K562 (cell line): ENCODE measurements around the gene XPO1. TPM values are rescaled to one million over a fixed set of nuclear protein-coding genes. Genes with fewer than 3 reads are reported as not detected.

Experiments used
- ATF7 ChIP-seq: fragments of 450-650 bp; IDR thresholded peaks from 2 replicates; pipeline ENCODE4 v1.7.1; 2014; ENCODE audit warnings: mild to moderate bottlenecking, moderate library complexity
- C11orf30 ChIP-seq: fragments of 450-650 bp; IDR thresholded peaks from 2 replicates; pipeline ENCODE4 v1.6.1; 2016; ENCODE audit warnings: low read depth, mild to moderate bottlenecking
- DNMT1 ChIP-seq: fragments of 450-650 bp; IDR thresholded peaks from 2 replicates; pipeline ENCODE4 v1.6.1; 2016; ENCODE audit warnings: antibody characterized with exemption, mild to moderate bottlenecking
- FOXK2 ChIP-seq, 2 experiments: fragments of 450-650 bp; IDR thresholded peaks in 1 of 2; conservative IDR thresholded peaks in 1 of 2; 2 replicates each; pipeline ENCODE4 v1.6.1; 2016; ENCODE audit warnings: low read depth in 2 of 2, mild to moderate bottlenecking in 1 of 2
- KAT8 ChIP-seq: fragments of 450-650 bp; IDR thresholded peaks from 2 replicates; pipeline ENCODE4 v1.6.1; 2016; ENCODE audit warnings: low read depth, mild to moderate bottlenecking
- LARP7 ChIP-seq: fragments of 450-650 bp; IDR thresholded peaks from 2 replicates; pipeline ENCODE4 v1.6.1; 2016
- NBN ChIP-seq: fragments of 450-650 bp; IDR thresholded peaks from 2 replicates; pipeline ENCODE4 v1.6.1; 2016; ENCODE audit warnings: low read depth, mild to moderate bottlenecking
- NR2C1 ChIP-seq, 2 experiments: fragments of 450-650 bp; IDR thresholded peaks; 2 replicates each; pipeline ENCODE4 v1.6.1; 2017; ENCODE audit warnings: mild to moderate bottlenecking in 2 of 2, antibody characterized with exemption in 1 of 2, inconsistent platforms in 1 of 2, missing compliant biosample characterization in 1 of 2, missing genetic modification characterization in 1 of 2
- POLR2A ChIP-seq: fragments of 450-650 bp; conservative IDR thresholded peaks from 2 replicates; pipeline ENCODE4 v1.6.1; 2016
- RAD21 ChIP-seq, 2 experiments: fragments of 250-450 bp in 1 of 2; fragments of 450-650 bp in 1 of 2; sonication (Bioruptor Pico) in 1 of 2; formaldehyde crosslinking in 1 of 2; IDR thresholded peaks in 1 of 2; conservative IDR thresholded peaks in 1 of 2; 2 replicates each; pipeline versions ENCODE4 v1.4.0 to v1.8.0; 2020 to 2022; ENCODE audit warnings: mild to moderate bottlenecking in 2 of 2, moderate library complexity in 1 of 2
- RBBP5 ChIP-seq: fragments of 200-600 bp; sonication (generic); IDR thresholded peaks from 2 replicates; pipeline ENCODE4 v1.6.1; 2012; ENCODE audit warnings: borderline replicate concordance, mild to moderate bottlenecking, low read length, control low read depth, inconsistent platforms; ENCODE audit not compliant: insufficient read depth, poor library complexity, severe bottlenecking
- SIX5 ChIP-seq, 2 experiments: IDR thresholded peaks; 2 replicates each; pipeline ENCODE4 v1.6.1; 2011; ENCODE audit warnings: low read length in 2 of 2, borderline replicate concordance in 1 of 2, low read depth in 1 of 2, mild to moderate bottlenecking in 1 of 2, moderate library complexity in 1 of 2; ENCODE audit not compliant: insufficient read depth in 1 of 2
- SLC30A9 ChIP-seq: fragments of 250-450 bp; sonication (Bioruptor Pico); IDR thresholded peaks from 2 replicates; pipeline ENCODE4 v1.8.0; 2022; ENCODE audit warnings: mild to moderate bottlenecking, moderate library complexity
- SMAD1 ChIP-seq: fragments of 150-350 bp; IDR thresholded peaks from 2 replicates; pipeline ENCODE4 v1.6.1; 2014; ENCODE audit warnings: low read length, low read depth; ENCODE audit not compliant: partially characterized antibody
- SUPT5H ChIP-seq: fragments of 450-650 bp; IDR thresholded peaks from 2 replicates; pipeline ENCODE4 v1.6.1; 2016
- TRIM24 ChIP-seq, 2 experiments: fragments of 450-650 bp; IDR thresholded peaks; 2 replicates each; pipeline ENCODE4 v1.6.1; 2016
- ZNF3 ChIP-seq: fragments of 250-450 bp; sonication (Bioruptor Pico); IDR thresholded peaks from 2 replicates; pipeline ENCODE4 v1.5.0; 2021; ENCODE audit warnings: mild to moderate bottlenecking, moderate library complexity
- ZNF324 ChIP-seq: fragments of 250-450 bp; sonication (Bioruptor Pico); IDR thresholded peaks from 2 replicates; pipeline ENCODE4 v1.4.0; 2020; ENCODE audit warnings: mild to moderate bottlenecking
- polyA plus RNA-seq, 8 experiments: library from polyadenylated mRNA; depleted of rRNA in 4 of 8; stranded (reverse) in 5 of 8; unstranded in 3 of 8; fragments of >200 nt; fragmentation: Nextera tagmentation in 2 of 8; fragmentation: Illumina TruSeq in 1 of 8; extraction: Ambion mirVana in 2 of 8; extraction: Trizol in 1 of 8; gene quantifications; 2 replicates each; pipeline versions ENCODE4 v1.2.1 to v1.2.3, GENCODE V29; 2011 to 2014; ENCODE audit warnings: inconsistent platforms in 1 of 8, missing spikeins in 1 of 8
- total RNA-seq, 7 experiments: library from RNA; depleted of rRNA in 6 of 7; stranded (reverse); fragments of >200 nt in 6 of 7; fragmentation: Illumina TruSeq in 2 of 7; extraction: Trizol in 2 of 7; gene quantifications; 2 replicates each; pipeline versions ENCODE4 v1.2.1 to v1.2.3, GENCODE V29; 2011 to 2021; ENCODE audit warnings: low replicate concordance in 1 of 7
- TF ChIP-seq, protein P1 (sequence below): IDR thresholded peaks from 2 replicates; pipeline ENCODE4 v1.6.1; 2011; ENCODE audit warnings: borderline replicate concordance, low read depth, mild to moderate bottlenecking, moderate library complexity, low read length; ENCODE audit not compliant: insufficient read depth, poor library complexity, severe bottlenecking
- TF ChIP-seq, protein P2 (sequence below), 2 experiments: fragments of 450-650 bp; IDR thresholded peaks; 2 replicates each; pipeline ENCODE4 v1.6.1; 2018; ENCODE audit warnings: mild to moderate bottlenecking in 2 of 2, low read depth in 1 of 2; ENCODE audit not compliant: partially characterized antibody in 2 of 2
- TF ChIP-seq, protein P3 (sequence below): fragments of 250-450 bp; sonication (Bioruptor Pico); IDR thresholded peaks from 2 replicates; pipeline ENCODE4 v1.8.0; 2022; ENCODE audit warnings: inconsistent platforms

Gene XPO1
- total and polyA plus RNA-seq, 9 of the 15 experiments (the other 6 are each of a cell fraction or from before 2014, with no cell fraction given), result 86.2 to 307 (median 216) TPM

DNA sequence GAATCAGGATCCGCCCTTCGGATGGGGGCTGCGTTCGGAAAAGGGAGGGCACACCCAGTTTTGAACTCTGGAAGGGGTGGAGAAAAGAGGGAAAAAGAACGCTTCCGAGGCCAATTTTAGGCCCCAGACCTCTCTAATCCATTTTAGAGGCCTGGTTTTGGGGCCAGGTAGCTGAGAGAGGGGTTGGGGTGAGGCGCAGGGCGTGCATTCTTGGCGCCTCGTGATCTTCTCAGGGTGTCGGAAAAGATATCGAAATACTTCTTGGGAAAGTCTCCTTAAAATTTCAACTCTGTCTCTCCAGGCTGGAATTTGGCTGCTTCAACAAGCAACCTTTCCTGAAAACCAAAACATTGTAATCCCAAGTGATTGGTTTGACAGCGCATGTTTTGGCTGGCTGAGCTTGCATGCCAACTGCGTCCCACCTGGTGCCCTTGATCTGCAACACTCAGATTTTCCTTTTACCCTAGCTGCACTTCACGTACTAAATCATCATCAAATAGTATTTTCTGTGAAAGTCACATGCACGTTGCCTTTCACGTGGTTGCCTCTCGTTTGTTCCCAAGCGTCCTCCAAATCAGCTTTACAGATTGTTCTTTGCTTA, 864 bp upstream of the XPO1 start (continued):
- no peak for TF ChIP-seq LARP7
- TF ChIP-seq ATF7, result no peak
- TF ChIP-seq NBN, result no peak
- TF ChIP-seq, protein P1, sequence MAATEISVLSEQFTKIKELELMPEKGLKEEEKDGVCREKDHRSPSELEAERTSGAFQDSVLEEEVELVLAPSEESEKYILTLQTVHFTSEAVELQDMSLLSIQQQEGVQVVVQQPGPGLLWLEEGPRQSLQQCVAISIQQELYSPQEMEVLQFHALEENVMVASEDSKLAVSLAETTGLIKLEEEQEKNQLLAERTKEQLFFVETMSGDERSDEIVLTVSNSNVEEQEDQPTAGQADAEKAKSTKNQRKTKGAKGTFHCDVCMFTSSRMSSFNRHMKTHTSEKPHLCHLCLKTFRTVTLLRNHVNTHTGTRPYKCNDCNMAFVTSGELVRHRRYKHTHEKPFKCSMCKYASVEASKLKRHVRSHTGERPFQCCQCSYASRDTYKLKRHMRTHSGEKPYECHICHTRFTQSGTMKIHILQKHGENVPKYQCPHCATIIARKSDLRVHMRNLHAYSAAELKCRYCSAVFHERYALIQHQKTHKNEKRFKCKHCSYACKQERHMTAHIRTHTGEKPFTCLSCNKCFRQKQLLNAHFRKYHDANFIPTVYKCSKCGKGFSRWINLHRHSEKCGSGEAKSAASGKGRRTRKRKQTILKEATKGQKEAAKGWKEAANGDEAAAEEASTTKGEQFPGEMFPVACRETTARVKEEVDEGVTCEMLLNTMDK, result no peak
- TF ChIP-seq RAD21 (CRISPR knock-in tag; conservative IDR thresholded peaks at IDR 0.05 in 1 of 2, IDR thresholded peaks at IDR 0.05 in 1 of 2), result 0 out of 4 replicates have a peak, but pooled peaks of 1 of the 2 experiments have one; percentile 11
- TF ChIP-seq, protein P2, sequence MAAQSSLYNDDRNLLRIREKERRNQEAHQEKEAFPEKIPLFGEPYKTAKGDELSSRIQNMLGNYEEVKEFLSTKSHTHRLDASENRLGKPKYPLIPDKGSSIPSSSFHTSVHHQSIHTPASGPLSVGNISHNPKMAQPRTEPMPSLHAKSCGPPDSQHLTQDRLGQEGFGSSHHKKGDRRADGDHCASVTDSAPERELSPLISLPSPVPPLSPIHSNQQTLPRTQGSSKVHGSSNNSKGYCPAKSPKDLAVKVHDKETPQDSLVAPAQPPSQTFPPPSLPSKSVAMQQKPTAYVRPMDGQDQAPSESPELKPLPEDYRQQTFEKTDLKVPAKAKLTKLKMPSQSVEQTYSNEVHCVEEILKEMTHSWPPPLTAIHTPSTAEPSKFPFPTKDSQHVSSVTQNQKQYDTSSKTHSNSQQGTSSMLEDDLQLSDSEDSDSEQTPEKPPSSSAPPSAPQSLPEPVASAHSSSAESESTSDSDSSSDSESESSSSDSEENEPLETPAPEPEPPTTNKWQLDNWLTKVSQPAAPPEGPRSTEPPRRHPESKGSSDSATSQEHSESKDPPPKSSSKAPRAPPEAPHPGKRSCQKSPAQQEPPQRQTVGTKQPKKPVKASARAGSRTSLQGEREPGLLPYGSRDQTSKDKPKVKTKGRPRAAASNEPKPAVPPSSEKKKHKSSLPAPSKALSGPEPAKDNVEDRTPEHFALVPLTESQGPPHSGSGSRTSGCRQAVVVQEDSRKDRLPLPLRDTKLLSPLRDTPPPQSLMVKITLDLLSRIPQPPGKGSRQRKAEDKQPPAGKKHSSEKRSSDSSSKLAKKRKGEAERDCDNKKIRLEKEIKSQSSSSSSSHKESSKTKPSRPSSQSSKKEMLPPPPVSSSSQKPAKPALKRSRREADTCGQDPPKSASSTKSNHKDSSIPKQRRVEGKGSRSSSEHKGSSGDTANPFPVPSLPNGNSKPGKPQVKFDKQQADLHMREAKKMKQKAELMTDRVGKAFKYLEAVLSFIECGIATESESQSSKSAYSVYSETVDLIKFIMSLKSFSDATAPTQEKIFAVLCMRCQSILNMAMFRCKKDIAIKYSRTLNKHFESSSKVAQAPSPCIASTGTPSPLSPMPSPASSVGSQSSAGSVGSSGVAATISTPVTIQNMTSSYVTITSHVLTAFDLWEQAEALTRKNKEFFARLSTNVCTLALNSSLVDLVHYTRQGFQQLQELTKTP (IDR thresholded peaks at IDR 0.05; ENCODE audit: low read depth in 1 of 2, partially characterized antibody in 2 of 2), result peak in 1 of 2 experiments; percentile 40
- TF ChIP-seq KAT8, result no peak
- peak; percentile 53; the same call in 1 of the 2 replicates for TF ChIP-seq NR2C1 (IDR thresholded peaks at IDR 0.05)
- TF ChIP-seq NR2C1 (tag; IDR thresholded peaks at IDR 0.05), result no peak; the same call in none of the 2 replicates
- no peak for TF ChIP-seq SLC30A9 (CRISPR knock-in tag)
- no peak for TF ChIP-seq SIX5 (IDR thresholded peaks at IDR 0.05; ENCODE audit: borderline replicate concordance in 1 of 2, insufficient read depth in 1 of 2, low read depth in 1 of 2, low read length in 2 of 2)
- TF ChIP-seq, protein P3, sequence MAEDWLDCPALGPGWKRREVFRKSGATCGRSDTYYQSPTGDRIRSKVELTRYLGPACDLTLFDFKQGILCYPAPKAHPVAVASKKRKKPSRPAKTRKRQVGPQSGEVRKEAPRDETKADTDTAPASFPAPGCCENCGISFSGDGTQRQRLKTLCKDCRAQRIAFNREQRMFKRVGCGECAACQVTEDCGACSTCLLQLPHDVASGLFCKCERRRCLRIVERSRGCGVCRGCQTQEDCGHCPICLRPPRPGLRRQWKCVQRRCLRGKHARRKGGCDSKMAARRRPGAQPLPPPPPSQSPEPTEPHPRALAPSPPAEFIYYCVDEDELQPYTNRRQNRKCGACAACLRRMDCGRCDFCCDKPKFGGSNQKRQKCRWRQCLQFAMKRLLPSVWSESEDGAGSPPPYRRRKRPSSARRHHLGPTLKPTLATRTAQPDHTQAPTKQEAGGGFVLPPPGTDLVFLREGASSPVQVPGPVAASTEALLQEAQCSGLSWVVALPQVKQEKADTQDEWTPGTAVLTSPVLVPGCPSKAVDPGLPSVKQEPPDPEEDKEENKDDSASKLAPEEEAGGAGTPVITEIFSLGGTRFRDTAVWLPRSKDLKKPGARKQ (CRISPR knock-in tag), result no peak
- no peak for TF ChIP-seq RBBP5
- TF ChIP-seq ZNF3 (CRISPR knock-in tag), result no peak
- TF ChIP-seq POLR2A, result peak; percentile 63
- TF ChIP-seq TRIM24 (IDR thresholded peaks at IDR 0.05), result no peak; a peak in 1 of 4 replicates
- no peak for TF ChIP-seq C11orf30
- no peak for TF ChIP-seq ZNF324 (CRISPR knock-in tag)
- no peak; the same call in 1 of the 2 replicates for TF ChIP-seq SUPT5H
- TF ChIP-seq DNMT1, result no peak
- no peak for TF ChIP-seq SMAD1
- no peak for TF ChIP-seq FOXK2 (conservative IDR thresholded peaks at IDR 0.05 in 1 of 2, IDR thresholded peaks at IDR 0.05 in 1 of 2; ENCODE audit: low read depth in 2 of 2)
